ENCODE data around the gene AEBP2.

DNA sequence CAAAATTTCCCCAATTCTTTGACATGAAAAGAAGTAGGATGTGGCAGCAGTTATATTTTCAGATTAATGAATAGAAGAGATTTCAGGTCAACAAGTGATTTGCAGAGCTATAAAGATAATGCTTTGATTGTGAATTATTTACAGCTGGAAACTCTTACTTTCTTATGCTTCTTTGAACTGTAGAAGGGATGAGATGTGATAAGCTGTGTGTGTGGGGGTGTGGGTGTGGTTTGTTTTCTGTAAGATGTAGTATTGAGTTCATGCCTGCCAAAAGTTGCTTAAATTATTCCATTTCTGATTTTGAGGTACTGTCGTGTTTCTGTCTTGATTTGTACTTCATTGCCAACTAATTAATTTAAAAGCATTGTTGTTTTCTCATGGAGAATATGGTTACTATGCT lies 22.7 kb downstream of the AEBP2 start:
- TF ChIP-seq FOXP2 (optimal IDR thresholded peaks at IDR 0.05; ENCODE audit: control extremely low read depth, extremely low read length, insufficient read depth) (no peak), POLR2AphosphoS5 (IDR thresholded peaks at IDR 0.05; ENCODE audit: borderline replicate concordance, low read depth, low read length) (no peak), EZH2 (IDR thresholded peaks at IDR 0.05) (no peak)
